K562 (cell line): ENCODE results near the gene TNFSF9. TPM values are rescaled to one million over a fixed set of nuclear protein-coding genes. Genes with fewer than 3 reads are reported as not detected.

Source experiments
- ATAC-seq: fragments of 200-7000 bp; cut with Tn5 transposase; 3 replicates; pipeline ENCODE4 v1.9.1; 2020; ENCODE audit warnings: moderate library complexity
- BruUV-seq: library from RNA; stranded (reverse); fragments of 400-500 nt; replicated peaks from 2 replicates; lab custom pipeline; 2021; lab: Mats Ljungman, UMichigan
- CTCF ChIA-PET: fragments of 300-600 bp; formaldehyde crosslinking; extraction: SDS; loops from one replicate; lab custom pipeline; 2021; ENCODE audit warnings: low intra/inter-chr PET ratio; lab: Yijun Ruan, JAX
- POLR2A ChIA-PET: fragments of 300-600, 350-650 bp; sonication (Branson Sonifier 250); formaldehyde crosslinking; extraction: SDS; loops from one replicate; lab custom pipeline; 2021; ENCODE audit warnings: antibody characterized with exemption, inconsistent platforms; lab: Yijun Ruan, JAX
- DNase-seq, 4 experiments: peaks; one replicate each; pipeline versions ENCODE4 v3.0.0 to v3.0.0-alpha.2; 2011 to 2018; ENCODE audit warnings: low spot score in 3 of 4, mixed read lengths in 3 of 4; ENCODE audit errors: extremely low read depth in 1 of 4
- FAIRE-seq: peaks from 2 replicates; lab custom pipeline; 2011; peaks lifted over from hg19 to GRCh38; lab: Jason Lieb, UNC
- H2AFZ ChIP-seq: 2 replicates; pipeline ENCODE4 v1.6.0; 2011; ENCODE audit warnings: low read depth, low read length, control low read depth, inconsistent platforms
- H3K27ac ChIP-seq: fragments of 200-600 bp; 3 replicates; pipeline ENCODE4 v1.8.0; 2011; ENCODE audit warnings: low read depth, mild to moderate bottlenecking, control low read depth, inconsistent platforms, low read length, moderate library complexity, mixed read lengths; ENCODE audit errors: extremely low read depth
- H3K27me3 ChIP-seq, 2 experiments: fragments of 300-600 bp in 1 of 2; 2 replicates in 1 of 2; 3 replicates in 1 of 2; pipeline versions ENCODE4 v1.6.0 to v1.8.0; 2011; ENCODE audit warnings: inconsistent platforms in 2 of 2, low read length in 2 of 2, mild to moderate bottlenecking in 1 of 2, mixed read lengths in 1 of 2, moderate library complexity in 1 of 2; ENCODE audit not compliant: control insufficient read depth in 2 of 2, insufficient read depth in 2 of 2
- H3K36me3 ChIP-seq: fragments of 300-600 bp; 3 replicates; pipeline ENCODE4 v1.8.0; 2011; ENCODE audit warnings: mild to moderate bottlenecking, low read length, inconsistent platforms; ENCODE audit not compliant: control insufficient read depth, insufficient read depth
- H3K4me1 ChIP-seq, 2 experiments: fragments of 200-600 bp in 1 of 2; replicated peaks in 1 of 2; 2 replicates in 1 of 2; 3 replicates in 1 of 2; pipeline versions ENCODE4 v1.5.1 to v1.8.0; 2011; ENCODE audit warnings: inconsistent platforms in 2 of 2, low read length in 2 of 2, mild to moderate bottlenecking in 1 of 2, mixed read lengths in 1 of 2, moderate library complexity in 1 of 2; ENCODE audit not compliant: control insufficient read depth in 2 of 2, insufficient read depth in 2 of 2
- H3K4me2 ChIP-seq: 2 replicates; pipeline ENCODE4 v1.6.1; 2011; ENCODE audit warnings: low read length, control low read depth, inconsistent platforms, mixed read lengths; ENCODE audit not compliant: insufficient read depth
- H3K4me3 ChIP-seq: fragments of 200-600 bp; sonication (generic), shearing (Covaris generic); 2 replicates; pipeline ENCODE4 v1.5.1; 2016; ENCODE audit warnings: control low read depth, inconsistent platforms
- H3K79me2 ChIP-seq: fragments of 200-600 bp; 3 replicates; pipeline ENCODE4 v1.8.0; 2011; ENCODE audit warnings: low read length, inconsistent platforms; ENCODE audit not compliant: control insufficient read depth, insufficient read depth
- H3K9ac ChIP-seq, 2 experiments: 2 replicates each; pipeline versions ENCODE4 v1.6.0 to v1.6.1; 2011; ENCODE audit warnings: low read depth in 2 of 2, low read length in 2 of 2, control low read depth in 1 of 2, inconsistent platforms in 1 of 2, mild to moderate bottlenecking in 1 of 2, mixed read lengths in 1 of 2; ENCODE audit not compliant: insufficient read depth in 1 of 2
- H3K9me1 ChIP-seq: one replicate; pipeline ENCODE4 v1.6.0; 2011; ENCODE audit warnings: inconsistent platforms, mild to moderate bottlenecking, low read length, moderate library complexity; ENCODE audit not compliant: control insufficient read depth, insufficient read depth
- H3K9me3 ChIP-seq: replicated peaks from 2 replicates; pipeline ENCODE4 v1.5.1; 2011; ENCODE audit warnings: low read depth, low read length, inconsistent platforms; ENCODE audit not compliant: control insufficient read depth, insufficient read depth
- H4K20me1 ChIP-seq: replicated peaks from 2 replicates; pipeline ENCODE4 v1.6.1; 2011; ENCODE audit warnings: low read length, inconsistent platforms, mixed read lengths; ENCODE audit not compliant: control insufficient read depth, insufficient read depth
- ADNP ChIP-seq: fragments of 200-800 bp; sonication (Bioruptor generic); IDR thresholded peaks from 2 replicates; pipeline ENCODE4 v1.6.1; 2016; ENCODE audit warnings: missing genetic modification characterization, missing compliant biosample characterization
- BCOR ChIP-seq: fragments of 450-650 bp; IDR thresholded peaks from 2 replicates; pipeline ENCODE4 v1.6.1; 2016
- CEBPG ChIP-seq, 3 experiments: fragments of 200-800 bp in 1 of 3; sonication (Bioruptor generic) in 1 of 3; sonication (generic) in 1 of 3; formaldehyde crosslinking in 1 of 3; IDR thresholded peaks in 2 of 3; conservative IDR thresholded peaks in 1 of 3; 2 replicates each; pipeline versions ENCODE4 v1.6.1 to v1.8.0; 2016 to 2022; ENCODE audit warnings: missing compliant biosample characterization in 2 of 3, missing genetic modification characterization in 2 of 3, mild to moderate bottlenecking in 1 of 3, missing genetic modification reagents in 1 of 3
- MTA2 ChIP-seq: fragments of 450-650 bp; IDR thresholded peaks from 2 replicates; pipeline ENCODE4 v1.6.1; 2016; ENCODE audit warnings: low read depth
- MYBL2 ChIP-seq, 2 experiments: fragments of 450-650 bp in 1 of 2; sonication (generic) in 1 of 2; formaldehyde crosslinking in 1 of 2; IDR thresholded peaks; 2 replicates each; pipeline versions ENCODE4 v1.6.1 to v1.8.1; 2017 to 2022; ENCODE audit warnings: borderline replicate concordance in 1 of 2, inconsistent platforms in 1 of 2, low read depth in 1 of 2, mild to moderate bottlenecking in 1 of 2, missing genetic modification reagents in 1 of 2, moderate library complexity in 1 of 2
- NFYB ChIP-seq: IDR thresholded peaks from 2 replicates; pipeline ENCODE4 v1.6.1; 2011; ENCODE audit warnings: mild to moderate bottlenecking, moderate library complexity; ENCODE audit not compliant: insufficient read length; ENCODE audit errors: extremely low read depth
- PHF20 ChIP-seq: fragments of 450-650 bp; IDR thresholded peaks from 2 replicates; pipeline ENCODE4 v1.6.1; 2018; ENCODE audit not compliant: partially characterized antibody
- RBM25 ChIP-seq: fragments of 200-400 bp; formaldehyde crosslinking; IDR thresholded peaks from 2 replicates; pipeline ENCODE4 v1.6.1; 2018; ENCODE audit warnings: low read length, low read depth, moderate library complexity; ENCODE audit not compliant: severe bottlenecking
- RREB1 ChIP-seq: fragments of 250-450 bp; sonication (Bioruptor Pico); IDR thresholded peaks from 2 replicates; pipeline ENCODE4 v1.4.0; 2020
- TRIM24 ChIP-seq, 2 experiments: fragments of 450-650 bp; IDR thresholded peaks; 2 replicates each; pipeline ENCODE4 v1.6.1; 2016
- ZFP36 ChIP-seq: fragments of 150-350 bp; IDR thresholded peaks from 2 replicates; pipeline ENCODE4 v1.6.1; 2018; ENCODE audit warnings: low read length, low read depth; ENCODE audit not compliant: partially characterized antibody
- ZNF263 ChIP-seq: sonication (generic); formaldehyde crosslinking; IDR thresholded peaks from 2 replicates; pipeline ENCODE4 v1.8.0; 2022; ENCODE audit warnings: mild to moderate bottlenecking, missing genetic modification reagents, borderline replicate concordance
- ZNF384 ChIP-seq: IDR thresholded peaks from 2 replicates; pipeline ENCODE4 v1.6.1; 2012; ENCODE audit warnings: low read depth, low read length, improper control_type of control experiment
- WGBS: fragments of 100-300 bp; shearing (Covaris generic); methylation state at CpG from one replicate; pipeline ENCODE4 v1.1.6; 2016; ENCODE audit warnings: low coverage, mixed read lengths; ENCODE audit not compliant: insufficient coverage; ENCODE audit errors: missing lambda C conversion rate; 5-methylcytosine and 5-hydroxymethylcytosine counted together
- in situ Hi-C: fragments of 300-500 bp; cut with MboI; formaldehyde crosslinking; loops from 4 replicates; pipeline ENCODE4 v1.15.0; 2018; ENCODE audit warnings: inconsistent platforms, mixed read lengths
- intact Hi-C: fragments of 100-400 bp; cut with micrococcal nuclease; formaldehyde crosslinking; loops from 2 replicates; pipeline ENCODE4 v1.14.2; 2022
- polyA plus RNA-seq, 8 experiments: library from polyadenylated mRNA; depleted of rRNA in 4 of 8; stranded (reverse) in 5 of 8; unstranded in 3 of 8; fragments of >200 nt; fragmentation: Nextera tagmentation in 2 of 8; fragmentation: Illumina TruSeq in 1 of 8; extraction: Ambion mirVana in 2 of 8; extraction: Trizol in 1 of 8; gene quantifications; 2 replicates each; pipeline versions ENCODE4 v1.2.1 to v1.2.3, GENCODE V29; 2011 to 2014; ENCODE audit warnings: inconsistent platforms in 1 of 8, missing spikeins in 1 of 8
- total RNA-seq, 7 experiments: library from RNA; depleted of rRNA in 6 of 7; stranded (reverse); fragments of >200 nt in 6 of 7; fragmentation: Illumina TruSeq in 2 of 7; extraction: Trizol in 2 of 7; gene quantifications; 2 replicates each; pipeline versions ENCODE4 v1.2.1 to v1.2.3, GENCODE V29; 2011 to 2021; ENCODE audit warnings: low replicate concordance in 1 of 7

Gene TNFSF9
- total and polyA plus RNA-seq, 9 of the 15 experiments (the other 6 are each of a cell fraction or from before 2014, with no cell fraction given): 1.4 to 17.9 (median 6.5) TPM

DNA sequence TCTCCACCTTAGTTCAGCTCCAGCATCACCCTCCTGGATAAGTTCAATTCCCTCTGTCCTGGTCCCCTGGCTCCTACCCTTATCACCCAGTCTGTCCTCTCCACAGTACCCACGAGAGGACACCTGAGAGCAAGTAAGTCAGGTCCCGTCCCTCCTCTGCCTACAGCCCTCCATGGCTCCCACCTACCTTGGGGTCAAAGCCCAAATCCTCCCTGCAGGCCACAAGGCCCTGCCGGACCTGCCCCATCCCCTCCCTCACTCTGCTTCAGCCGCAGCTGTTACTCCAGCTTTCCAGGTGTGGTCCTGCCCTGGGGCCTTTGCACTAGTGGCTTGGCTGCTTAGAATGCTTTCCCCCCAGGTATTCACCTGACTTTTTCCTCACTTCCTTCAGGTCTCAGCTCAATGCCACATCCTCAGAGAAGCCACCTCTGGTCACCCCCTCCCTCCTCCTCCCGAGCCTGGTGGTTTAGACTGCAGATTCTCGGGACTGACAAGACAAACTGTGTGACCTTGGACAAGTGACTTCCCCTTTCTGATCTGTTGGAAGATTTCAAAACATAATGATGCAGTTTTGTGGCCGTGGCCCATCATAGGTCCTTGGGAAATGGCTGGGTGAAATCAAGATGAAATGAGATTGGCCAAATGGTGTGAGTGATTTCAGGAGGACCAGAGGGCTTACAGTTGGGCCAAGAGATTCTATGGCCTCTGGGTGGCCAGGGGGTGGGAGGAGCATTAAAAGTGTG lies 32.4 kb upstream of the TNFSF9 start (continued):
- TF ChIP-seq NFYB: no peak
- peak; percentile 82 for TF ChIP-seq BCOR

GRCh38 chr19:6499052-6499790 lies 31.6 kb upstream of the TNFSF9 start:
- ATAC-seq (no peak), DNase-seq (peak in 1 of 4 experiments; percentile 8), FAIRE-seq (no peak)
- Histone ChIP-seq H4K20me1 (no peaks in the 10 kb centered on the region), H3K79me2 (no peaks in the 10 kb centered on the region), H3K4me2 (peak overlapping the region; percentile 6; the same call in 1 of the 2 replicates), H3K9ac (no peak overlapping the region), H3K4me3 (no peak overlapping the region), H3K9me1 (peaks cover 5% of the 10 kb centered on the region), H3K27me3 (no peaks in the 10 kb centered on the region), H3K36me3 (no peaks in the 10 kb centered on the region), H3K4me1 (peaks cover 5 to 39% of the 10 kb centered on the region in 2 experiments; a peak in 4 of 5 replicates), H3K9me3 (no peaks in the 10 kb centered on the region), H3K27ac (no peak overlapping the region), H2AFZ (no peak overlapping the region)
- ChIA-PET CTCF (no interaction called here), POLR2A (interaction anchor here (0.6 to 1.3 kb wide), 3 partner anchors 10 to 96 kb away, joined by 3 to 5 read pairs (median 3); no protein-coding TSS in a partner anchor)
- BruUV-seq: no TSS peak
- intact Hi-C loops: no loop called here
- WGBS: 32% methylated on average over 14 of the region's 17 CpGs
- in situ Hi-C loops: no loop called here
- TF ChIP-seq RBM25 (peak; percentile 34), ZNF263 (CRISPR knock-in tag) (no peak), MYBL2 (IDR thresholded peaks at IDR 0.05; ENCODE audit: low read depth) (no peak), MYBL2 (CRISPR knock-in tag; IDR thresholded peaks at IDR 0.05; ENCODE audit: borderline replicate concordance) (no peak), PHF20 (peak; percentile 50), RREB1 (CRISPR knock-in tag) (no peak), ZFP36 (peak; percentile 62), ZNF384 (peak; percentile 32; the same call in 1 of the 2 replicates), ADNP (no peak), CEBPG (CRISPR knock-in tag; IDR thresholded peaks at IDR 0.05) (no peak), CEBPG (tag; conservative IDR thresholded peaks at IDR 0.05 in 1 of 2, IDR thresholded peaks at IDR 0.05 in 1 of 2) (0 out of 4 replicates have a peak, but pooled peaks of 1 of the 2 experiments have one; percentile 31), TRIM24 (IDR thresholded peaks at IDR 0.05) (no peak), MTA2 (no peak)
